IgD-negative memory B cell (primary cell): ENCODE results near the gene ARL2BP. TPM values are rescaled to one million over a fixed set of nuclear protein-coding genes. Genes with fewer than 3 reads are reported as not detected.

Source experiments
- H3K27ac Mint-ChIP-seq, 3 donors: one replicate each; pipeline ENCODE4 v1.8.0; 2020 to 2022; ENCODE audit warnings: mild to moderate bottlenecking in 3 of 3, mixed read lengths in 3 of 3, moderate library complexity in 1 of 3
- H3K27me3 Mint-ChIP-seq: one replicate; pipeline ENCODE4 v1.8.0; 2021; ENCODE audit warnings: mixed read lengths
- H3K36me3 Mint-ChIP-seq: one replicate; pipeline ENCODE4 v1.8.0; 2020; ENCODE audit warnings: mild to moderate bottlenecking, mixed read lengths
- H3K4me1 Mint-ChIP-seq, 3 donors: one replicate each; pipeline ENCODE4 v1.8.0; 2020 to 2022; ENCODE audit warnings: mixed read lengths in 3 of 3, mild to moderate bottlenecking in 1 of 3
- H3K4me3 Mint-ChIP-seq, 4 donors: one replicate each; pipeline ENCODE4 v1.8.0; 2020 to 2022; ENCODE audit warnings: mild to moderate bottlenecking in 4 of 4, mixed read lengths in 4 of 4, moderate library complexity in 3 of 4
- H3K9me3 Mint-ChIP-seq, 3 donors: one replicate each; pipeline ENCODE4 v1.8.0; 2020 to 2021; ENCODE audit warnings: mixed read lengths in 3 of 3, mild to moderate bottlenecking in 1 of 3
- polyA plus RNA-seq: library from polyadenylated mRNA; unstranded; fragments of 300-500 nt; fragmentation: Illumina TruSeq; gene quantifications from one replicate; pipeline ENCODE4 v1.2.3, GENCODE V29; 2021

Gene ARL2BP
- polyA plus RNA-seq, 1 donor from 2014 or later: 108 TPM

- Mint-ChIP-seq H3K9me3 (no peaks in the 10 kb centered on the region), H3K27me3 (no peaks in the 10 kb centered on the region), H3K36me3 (peaks cover 2% of the 10 kb centered on the region), H3K4me1 (no peaks in the 10 kb centered on the region), H3K27ac (peak overlapping the region in 1 of 3 donors; percentile 35), H3K4me3 (no peak overlapping the region)
These were observed 18.1 kb upstream of the ARL2BP start for GRCh38 chr16:57226701-57227621.

GRCh38 chr16:57229079-57229478, 16.0 kb upstream of the ARL2BP start:
- Mint-ChIP-seq H3K27ac (no peak overlapping the region), H3K27me3 (no peaks in the 10 kb centered on the region), H3K4me1 (peaks cover 0 to 4% (median 1%) of the 10 kb centered on the region in 3 donors), H3K36me3 (peaks cover 4% of the 10 kb centered on the region), H3K4me3 (no peak overlapping the region), H3K9me3 (no peaks in the 10 kb centered on the region)

- no peaks in the 10 kb centered on the region for H3K9me3 Mint-ChIP-seq
- peaks cover 24 to 26% (median 25%) of the 10 kb centered on the region in 3 donors for H3K4me1 Mint-ChIP-seq
- no peaks in the 10 kb centered on the region for H3K27me3 Mint-ChIP-seq
- no peak overlapping the region for H3K4me3 Mint-ChIP-seq
- H3K36me3 Mint-ChIP-seq: peaks cover 3% of the 10 kb centered on the region
- H3K27ac Mint-ChIP-seq: no peak overlapping the region
These were observed 13.2 kb upstream of the ARL2BP start for GRCh38 chr16:57231821-57232350.

- Mint-ChIP-seq H3K4me3 (no peak overlapping the region), H3K36me3 (peaks cover 5% of the 10 kb centered on the region), H3K9me3 (no peaks in the 10 kb centered on the region), H3K4me1 (peaks cover 24 to 28% (median 26%) of the 10 kb centered on the region in 3 donors), H3K27ac (peak overlapping the region; percentile 29 to 76 (median 31)), H3K27me3 (no peaks in the 10 kb centered on the region)
These were observed 10.9 kb upstream of the ARL2BP start for GRCh38 chr16:57233944-57234706.

GRCh38 chr16:57234707-57235092, 10.4 kb upstream of the ARL2BP start:
- H3K27ac Mint-ChIP-seq: peak overlapping the region; percentile 76 to 97 (median 86)
- H3K4me3 Mint-ChIP-seq: peak overlapping the region; percentile 18 to 88 (median 35)
- peaks cover 24 to 28% (median 26%) of the 10 kb centered on the region in 3 donors for H3K4me1 Mint-ChIP-seq
- H3K9me3 Mint-ChIP-seq: no peaks in the 10 kb centered on the region
- H3K27me3 Mint-ChIP-seq: no peaks in the 10 kb centered on the region
- peaks cover 5% of the 10 kb centered on the region for H3K36me3 Mint-ChIP-seq

GRCh38 chr16:57235128-57236021, 9.7 kb upstream of the ARL2BP start:
- Mint-ChIP-seq H3K4me3 (peak overlapping the region; percentile 36 to 88 (median 70)), H3K36me3 (peaks cover 5% of the 10 kb centered on the region), H3K27me3 (no peaks in the 10 kb centered on the region), H3K4me1 (peaks cover 24 to 32% (median 27%) of the 10 kb centered on the region in 3 donors), H3K9me3 (no peaks in the 10 kb centered on the region), H3K27ac (peak overlapping the region; percentile 76 to 97 (median 86))

- Mint-ChIP-seq H3K9me3 (no peaks in the 10 kb centered on the region), H3K4me3 (peak overlapping the region in 3 of 4 donors; percentile 36 to 88 (median 80)), H3K4me1 (peaks cover 30 to 38% (median 33%) of the 10 kb centered on the region in 3 donors), H3K27ac (peak overlapping the region; percentile 76 to 97 (median 86)), H3K27me3 (no peaks in the 10 kb centered on the region), H3K36me3 (peaks cover 5% of the 10 kb centered on the region)
These were observed 9.1 kb upstream of the ARL2BP start for GRCh38 chr16:57236022-57236350.

- H3K27ac Mint-ChIP-seq: no peak overlapping the region
- H3K9me3 Mint-ChIP-seq: no peaks in the 10 kb centered on the region
- H3K4me3 Mint-ChIP-seq: no peak overlapping the region
- H3K4me1 Mint-ChIP-seq: peaks cover 35 to 49% (median 39%) of the 10 kb centered on the region in 3 donors
- no peaks in the 10 kb centered on the region for H3K27me3 Mint-ChIP-seq
- peaks cover 4% of the 10 kb centered on the region for H3K36me3 Mint-ChIP-seq
These were observed 6.4 kb upstream of the ARL2BP start for GRCh38 chr16:57238682-57239081.

- Mint-ChIP-seq H3K4me3 (peak overlapping the region in 1 of 4 donors; percentile 17), H3K27ac (no peak overlapping the region), H3K4me1 (peaks cover 34 to 50% (median 38%) of the 10 kb centered on the region in 3 donors), H3K36me3 (peaks cover 2% of the 10 kb centered on the region), H3K27me3 (no peaks in the 10 kb centered on the region), H3K9me3 (no peaks in the 10 kb centered on the region)
These were observed 6.0 kb upstream of the ARL2BP start for GRCh38 chr16:57239107-57239506.

GRCh38 chr16:57240851-57241250, 4.2 kb upstream of the ARL2BP start:
- Mint-ChIP-seq H3K4me3 (peak overlapping the region in 1 of 4 donors; percentile 58), H3K4me1 (peaks cover 29 to 42% (median 31%) of the 10 kb centered on the region in 3 donors), H3K27me3 (no peaks in the 10 kb centered on the region), H3K9me3 (no peaks in the 10 kb centered on the region), H3K27ac (peak overlapping the region; percentile 33 to 92 (median 54)), H3K36me3 (peaks cover 2% of the 10 kb centered on the region)

GRCh38 chr16:57242650-57243049, 2.4 kb upstream of the ARL2BP start:
- H3K27ac Mint-ChIP-seq: peak overlapping the region in 2 of 3 donors; percentile 25 to 71
- no peaks in the 10 kb centered on the region for H3K9me3 Mint-ChIP-seq
- peaks cover 2% of the 10 kb centered on the region for H3K36me3 Mint-ChIP-seq
- H3K4me3 Mint-ChIP-seq: no peak overlapping the region
- H3K27me3 Mint-ChIP-seq: no peaks in the 10 kb centered on the region
- peaks cover 28 to 39% (median 28%) of the 10 kb centered on the region in 3 donors for H3K4me1 Mint-ChIP-seq

GRCh38 chr16:57244463-57244766, 644 bp upstream of the ARL2BP start:
- Mint-ChIP-seq H3K27me3 (no peaks in the 10 kb centered on the region), H3K9me3 (no peaks in the 10 kb centered on the region), H3K36me3 (no peaks in the 10 kb centered on the region)

GRCh38 chr16:57245472-57246113, 534 bp downstream of the ARL2BP start:
- Mint-ChIP-seq H3K4me1 (peaks cover 25 to 32% (median 26%) of the 10 kb centered on the region in 3 donors), H3K4me3 (peak overlapping the region; percentile 92 to 98 (median 94)), H3K27ac (peak overlapping the region; percentile 75 to 99 (median 88)), H3K9me3 (no peaks in the 10 kb centered on the region), H3K27me3 (no peaks in the 10 kb centered on the region), H3K36me3 (no peaks in the 10 kb centered on the region)

More at GRCh38 chr16:57244463-57244766, 644 bp upstream of the ARL2BP start:
- Mint-ChIP-seq H3K4me1 (peaks cover 28 to 38% (median 28%) of the 10 kb centered on the region in 3 donors), H3K27ac (peak overlapping the region; percentile 89 to 99 (median 98)), H3K4me3 (peak overlapping the region; percentile 92 to 98 (median 96))

- H3K36me3 Mint-ChIP-seq: peaks cover 5% of the 10 kb centered on the region
- H3K4me3 Mint-ChIP-seq: no peak overlapping the region
- H3K27me3 Mint-ChIP-seq: no peaks in the 10 kb centered on the region
- peaks cover 0 to 1% (median 0%) of the 10 kb centered on the region in 3 donors for H3K4me1 Mint-ChIP-seq
- no peak overlapping the region for H3K27ac Mint-ChIP-seq
- no peaks in the 10 kb centered on the region for H3K9me3 Mint-ChIP-seq
These were observed 6.3 kb downstream of the ARL2BP start for GRCh38 chr16:57251352-57251751.
